Fibroblast of mammary gland (primary cell): ENCODE data around the gene PIP4K2A.
A peak's percentile ranks its signal among the peaks of the same experiment; 100 is the strongest.

Experiments used
- DNase-seq: peaks from one replicate; pipeline ENCODE4 v3.0.0-alpha.2; 2010; ENCODE audit warnings: low read depth
- H3K4me3 ChIP-seq: 2 replicates; pipeline ENCODE4 v1.5.1; 2011; ENCODE audit warnings: low read depth, mild to moderate bottlenecking, low read length, moderate library complexity; ENCODE audit not compliant: control insufficient read depth
- CTCF ChIP-seq: conservative IDR thresholded peaks from 2 replicates; pipeline ENCODE4 v1.5.1; 2011; ENCODE audit warnings: low read depth, low read length, inconsistent platforms; ENCODE audit not compliant: control insufficient read depth, insufficient read depth

The PIP4K2A gene

GRCh38 chr10:22621726-22622125 lies 92.7 kb downstream of the PIP4K2A start:
- no peak for TF ChIP-seq CTCF
- no peak for DNase-seq
- H3K4me3 ChIP-seq: no peak overlapping the region

GRCh38 chr10:22620929-22621328 lies 93.4 kb downstream of the PIP4K2A start:
- no peak for TF ChIP-seq CTCF
- H3K4me3 ChIP-seq: no peak overlapping the region
- DNase-seq: no peak

- peak; percentile 100 for DNase-seq
- TF ChIP-seq CTCF: no peak
- no peak overlapping the region for H3K4me3 ChIP-seq
Measured at GRCh38 chr10:22620140-22620857, 94.1 kb downstream of the PIP4K2A start.

GRCh38 chr10:22619101-22619500 lies 95.3 kb downstream of the PIP4K2A start:
- no peak for TF ChIP-seq CTCF
- H3K4me3 ChIP-seq: no peak overlapping the region
- peak; percentile 21 for DNase-seq

- no peak for DNase-seq
- TF ChIP-seq CTCF: no peak
- H3K4me3 ChIP-seq: no peak overlapping the region
Measured at GRCh38 chr10:22618078-22618785, 96.1 kb downstream of the PIP4K2A start.

GRCh38 chr10:22617516-22617915 lies 96.9 kb downstream of the PIP4K2A start:
- H3K4me3 ChIP-seq: no peak overlapping the region
- TF ChIP-seq CTCF: no peak
- no peak for DNase-seq
